Measurements from ENCODE around the gene OR6C2.
"Not testable (repeated sequence)": the region's sequence is repeated elsewhere in the genome, so short reads cannot be mapped to it uniquely, and the experiment has no call there.

Gene OR6C2

GRCh38 chr12:55420307-55420962 is 23.4 kb upstream of the OR6C2 start:
- TF ChIP-seq, protein P1, sequence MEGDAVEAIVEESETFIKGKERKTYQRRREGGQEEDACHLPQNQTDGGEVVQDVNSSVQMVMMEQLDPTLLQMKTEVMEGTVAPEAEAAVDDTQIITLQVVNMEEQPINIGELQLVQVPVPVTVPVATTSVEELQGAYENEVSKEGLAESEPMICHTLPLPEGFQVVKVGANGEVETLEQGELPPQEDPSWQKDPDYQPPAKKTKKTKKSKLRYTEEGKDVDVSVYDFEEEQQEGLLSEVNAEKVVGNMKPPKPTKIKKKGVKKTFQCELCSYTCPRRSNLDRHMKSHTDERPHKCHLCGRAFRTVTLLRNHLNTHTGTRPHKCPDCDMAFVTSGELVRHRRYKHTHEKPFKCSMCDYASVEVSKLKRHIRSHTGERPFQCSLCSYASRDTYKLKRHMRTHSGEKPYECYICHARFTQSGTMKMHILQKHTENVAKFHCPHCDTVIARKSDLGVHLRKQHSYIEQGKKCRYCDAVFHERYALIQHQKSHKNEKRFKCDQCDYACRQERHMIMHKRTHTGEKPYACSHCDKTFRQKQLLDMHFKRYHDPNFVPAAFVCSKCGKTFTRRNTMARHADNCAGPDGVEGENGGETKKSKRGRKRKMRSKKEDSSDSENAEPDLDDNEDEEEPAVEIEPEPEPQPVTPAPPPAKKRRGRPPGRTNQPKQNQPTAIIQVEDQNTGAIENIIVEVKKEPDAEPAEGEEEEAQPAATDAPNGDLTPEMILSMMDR (IDR thresholded peaks at IDR 0.05; ENCODE audit: low read depth, low read length) = no peak
- DNase-seq (ENCODE audit: extremely low read depth, low read depth) = no peak

GRCh38 chr12:55425954-55426353 is 17.9 kb upstream of the OR6C2 start, which contains the start of gene OR6C76:
TSS of gene OR6C76 (plus strand) at chr12:55426254. CDS start at chr12:55426254, 0 bp downstream.
- no peak for DNase-seq (ENCODE audit: extremely low read depth, low read depth)
- TF ChIP-seq, protein P1 (IDR thresholded peaks at IDR 0.05; ENCODE audit: low read depth, low read length) = no peak

DNA sequence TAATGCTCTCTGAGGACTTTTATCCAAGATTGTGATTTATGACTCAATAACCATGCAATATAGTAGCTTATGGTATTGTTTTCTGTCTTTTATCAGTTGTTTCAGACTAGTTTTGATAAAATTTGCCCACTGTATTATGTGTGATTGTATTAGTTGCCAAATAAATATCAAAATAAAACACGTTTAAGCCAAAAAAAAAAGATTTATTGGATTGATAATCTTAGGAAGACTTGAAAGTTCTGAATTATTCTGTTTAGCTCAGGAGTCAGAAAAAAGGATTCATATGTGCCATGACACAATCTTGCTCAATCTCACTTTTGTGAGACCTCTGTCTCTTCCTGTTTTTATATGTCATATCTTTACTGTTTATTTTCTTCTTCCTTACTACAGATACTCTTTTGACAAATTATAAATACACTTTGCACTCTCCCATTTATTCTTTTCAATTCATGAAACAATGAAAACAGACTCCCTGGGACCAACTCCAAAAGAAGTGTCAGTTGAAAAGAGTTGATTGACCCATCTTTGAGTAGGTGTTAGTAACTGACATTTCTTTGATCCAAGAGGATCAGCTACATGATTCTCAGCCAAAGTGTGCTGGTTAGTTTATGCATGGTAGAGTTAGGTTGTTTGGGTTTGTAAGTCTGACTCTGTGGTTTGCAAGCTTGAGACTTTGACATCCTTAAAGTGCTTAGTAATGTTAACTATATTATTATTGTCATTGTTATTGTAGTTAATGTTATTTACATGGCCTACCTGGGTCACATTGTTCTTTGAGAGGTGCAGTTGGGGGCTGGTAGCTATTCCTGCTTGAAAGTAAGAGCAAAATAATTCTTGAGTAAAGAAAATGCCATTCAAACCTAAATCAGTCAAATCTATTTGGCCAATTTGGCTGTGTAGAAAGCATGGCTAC is 15.3 kb upstream of the OR6C2 start:
- TF ChIP-seq, protein P1 (IDR thresholded peaks at IDR 0.05; ENCODE audit: low read depth, low read length) = no peak
- no peak for DNase-seq (ENCODE audit: extremely low read depth, low read depth)

GRCh38 chr12:55441233-55441632 is 2.6 kb upstream of the OR6C2 start:
- DNase-seq (ENCODE audit: extremely low read depth, low read depth) = not testable (repeated sequence)

- TF ChIP-seq, protein P1 (IDR thresholded peaks at IDR 0.05; ENCODE audit: low read depth, low read length) = no peak
- DNase-seq (ENCODE audit: extremely low read depth, low read depth) = no peak
These were observed 1.5 kb downstream of the OR6C2 start for GRCh38 chr12:55445357-55445756.

GRCh38 chr12:55446326-55446725 is 2.5 kb downstream of the OR6C2 start:
- TF ChIP-seq, protein P1 (IDR thresholded peaks at IDR 0.05; ENCODE audit: low read depth, low read length) = no peak
- no peak for DNase-seq (ENCODE audit: extremely low read depth, low read depth)

DNA sequence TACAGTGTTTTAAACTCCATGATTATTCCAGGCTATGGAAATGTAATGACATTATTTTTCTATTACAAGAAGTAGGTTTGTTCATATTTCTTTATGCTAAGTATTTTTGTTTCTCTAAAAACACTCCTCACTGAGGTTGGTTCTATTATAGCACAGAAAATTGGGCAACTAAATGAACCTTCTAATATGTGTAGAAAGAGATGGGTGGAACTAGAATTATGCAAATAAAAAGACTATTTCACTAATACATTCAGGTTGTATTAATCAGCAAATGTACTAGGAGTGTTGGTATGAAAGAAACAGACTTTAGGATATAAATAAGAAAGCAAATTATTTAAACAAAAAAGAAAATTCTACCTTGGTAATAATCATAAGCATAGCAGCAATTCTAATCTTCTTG is 4.9 kb downstream of the OR6C2 start:
- TF ChIP-seq, protein P1 (IDR thresholded peaks at IDR 0.05; ENCODE audit: low read depth, low read length) = no peak
- no peak for DNase-seq (ENCODE audit: extremely low read depth, low read depth)

GRCh38 chr12:55464926-55465325 is 21.1 kb downstream of the OR6C2 start:
- DNase-seq (ENCODE audit: extremely low read depth, low read depth) = not testable (repeated sequence)
